ENCODE data around the gene RNF150. TPM values are rescaled to one million over a fixed set of nuclear protein-coding genes. Genes with fewer than 3 reads are reported as not detected.

RNF150 gene
- polyA plus RNA-seq, 3 donors = 0.21 TPM; not detected in 2

DNA sequence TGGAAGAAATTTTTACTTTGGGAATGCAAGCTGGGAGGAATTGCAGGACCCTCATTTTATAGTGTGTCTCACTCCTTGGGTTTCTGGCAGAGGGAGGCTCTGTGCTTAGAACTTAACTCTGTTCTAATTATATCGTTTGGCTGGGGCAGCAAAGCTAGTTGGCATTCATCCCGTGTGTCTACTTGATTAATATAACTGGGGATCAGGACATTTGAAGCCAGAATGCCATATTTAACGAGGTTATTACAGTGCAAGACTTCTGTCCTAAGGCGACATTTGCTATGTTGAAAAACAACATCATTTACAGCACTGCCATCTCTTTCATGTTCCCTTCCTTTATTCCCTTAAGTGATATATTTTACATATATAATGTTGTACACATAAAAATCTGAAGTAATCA, 198.0 kb downstream of the RNF150 start:
- Mint-ChIP-seq H3K9me3 (no peaks in the 10 kb centered on the region), H3K27ac (no peak overlapping the region), H3K36me3 (no peaks in the 10 kb centered on the region), H3K4me3 (no peak overlapping the region), H3K4me1 (no peaks in the 10 kb centered on the region), H3K27me3 (ENCODE audit: low read depth in 3 of 3) (peaks cover 0 to 12% (median 6%) of the 10 kb centered on the region in 3 donors)
- TF ChIP-seq, protein P1, sequence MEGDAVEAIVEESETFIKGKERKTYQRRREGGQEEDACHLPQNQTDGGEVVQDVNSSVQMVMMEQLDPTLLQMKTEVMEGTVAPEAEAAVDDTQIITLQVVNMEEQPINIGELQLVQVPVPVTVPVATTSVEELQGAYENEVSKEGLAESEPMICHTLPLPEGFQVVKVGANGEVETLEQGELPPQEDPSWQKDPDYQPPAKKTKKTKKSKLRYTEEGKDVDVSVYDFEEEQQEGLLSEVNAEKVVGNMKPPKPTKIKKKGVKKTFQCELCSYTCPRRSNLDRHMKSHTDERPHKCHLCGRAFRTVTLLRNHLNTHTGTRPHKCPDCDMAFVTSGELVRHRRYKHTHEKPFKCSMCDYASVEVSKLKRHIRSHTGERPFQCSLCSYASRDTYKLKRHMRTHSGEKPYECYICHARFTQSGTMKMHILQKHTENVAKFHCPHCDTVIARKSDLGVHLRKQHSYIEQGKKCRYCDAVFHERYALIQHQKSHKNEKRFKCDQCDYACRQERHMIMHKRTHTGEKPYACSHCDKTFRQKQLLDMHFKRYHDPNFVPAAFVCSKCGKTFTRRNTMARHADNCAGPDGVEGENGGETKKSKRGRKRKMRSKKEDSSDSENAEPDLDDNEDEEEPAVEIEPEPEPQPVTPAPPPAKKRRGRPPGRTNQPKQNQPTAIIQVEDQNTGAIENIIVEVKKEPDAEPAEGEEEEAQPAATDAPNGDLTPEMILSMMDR (IDR thresholded peaks at IDR 0.05) = no peak
- Histone ChIP-seq H3K36me3 (replicated peaks in 1 of 2; ENCODE audit: control insufficient read depth in 1 of 2, insufficient read depth in 2 of 2, low read length in 2 of 2) (no peaks in the 10 kb centered on the region), H3K27ac (ENCODE audit: low read depth in 1 of 2, low read length in 2 of 2) (no peak overlapping the region), H4K20me1 (ENCODE audit: insufficient read depth, low read length) (no peaks in the 10 kb centered on the region), H3K4me1 (ENCODE audit: control insufficient read depth in 1 of 2, insufficient read depth in 2 of 2, low read length in 2 of 2) (no peaks in the 10 kb centered on the region), H3K27me3 (ENCODE audit: control insufficient read depth in 2 of 2, insufficient read depth in 2 of 2, low read length in 2 of 2) (peaks cover 0 to 5% of the 10 kb centered on the region in 2 donors), H3K4me3 (replicated peaks in 1 of 3; ENCODE audit: low read depth in 2 of 3, low read length in 3 of 3) (no peak overlapping the region), H2AFZ (ENCODE audit: insufficient read depth, low read depth, low read length, poor library complexity, severe bottlenecking) (no peak overlapping the region), H3K79me2 (ENCODE audit: insufficient read depth, low read length) (no peaks in the 10 kb centered on the region), H3K4me2 (replicated peaks; ENCODE audit: extremely low read depth, low read length, poor library complexity, severe bottlenecking) (no peak overlapping the region), H3K9ac (ENCODE audit: insufficient read depth, low read length, poor library complexity, severe bottlenecking) (no peak overlapping the region), H3K9me3 (replicated peaks in 1 of 2; ENCODE audit: control insufficient read depth in 1 of 2, insufficient read depth in 1 of 2, low read length in 2 of 2) (no peaks in the 10 kb centered on the region)
- no peak for DNase-seq
- intact Hi-C loops (cut with micrococcal nuclease) = no loop called here
- no CpG with 5 or more reads among the region's 4 CpGs for WGBS (ENCODE audit: insufficient coverage)

DNA sequence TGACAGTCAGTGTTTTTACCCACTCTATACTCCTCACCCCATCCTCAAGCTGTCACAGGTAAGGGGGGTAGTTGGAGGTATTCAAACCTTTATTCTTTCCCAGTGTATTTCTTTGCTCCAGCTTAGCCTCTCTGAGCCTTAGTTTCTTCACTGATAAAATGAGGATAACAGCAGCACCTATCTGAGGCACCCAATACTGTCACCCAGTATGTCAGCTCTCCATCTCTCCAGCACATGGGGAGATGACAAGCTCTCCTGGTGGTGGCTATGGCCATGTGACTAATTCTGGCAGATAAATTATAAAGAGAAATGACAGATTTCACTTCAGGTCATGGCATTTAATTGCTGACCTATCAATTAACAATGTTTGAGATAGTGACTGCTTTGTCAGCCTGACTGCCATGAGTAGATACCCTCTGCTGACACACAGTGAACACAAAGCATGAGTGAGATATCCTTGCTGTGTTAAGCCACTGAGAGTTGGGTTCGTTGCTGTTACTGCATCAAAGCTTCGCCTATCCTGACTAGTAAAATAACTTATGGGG, 200.7 kb downstream of the RNF150 start:
- DNase-seq = no peak
- intact Hi-C loops (cut with micrococcal nuclease) = no loop called here
- no peaks in the 10 kb centered on the region for H3K4me1 Mint-ChIP-seq
- Histone ChIP-seq H3K4me1 (ENCODE audit: control insufficient read depth in 1 of 2, insufficient read depth in 2 of 2, low read length in 2 of 2) (no peaks in the 10 kb centered on the region), H4K20me1 (ENCODE audit: insufficient read depth, low read length) (no peaks in the 10 kb centered on the region), H3K9me3 (replicated peaks in 1 of 2; ENCODE audit: control insufficient read depth in 1 of 2, insufficient read depth in 1 of 2, low read length in 2 of 2) (no peaks in the 10 kb centered on the region), H3K4me3 (replicated peaks in 1 of 3; ENCODE audit: low read depth in 2 of 3, low read length in 3 of 3) (no peak overlapping the region), H3K27me3 (ENCODE audit: control insufficient read depth in 2 of 2, insufficient read depth in 2 of 2, low read length in 2 of 2) (peaks cover 0 to 5% of the 10 kb centered on the region in 2 donors), H3K79me2 (ENCODE audit: insufficient read depth, low read length) (no peaks in the 10 kb centered on the region), H2AFZ (ENCODE audit: insufficient read depth, low read depth, low read length, poor library complexity, severe bottlenecking) (no peak overlapping the region), H3K36me3 (replicated peaks in 1 of 2; ENCODE audit: control insufficient read depth in 1 of 2, insufficient read depth in 2 of 2, low read length in 2 of 2) (no peaks in the 10 kb centered on the region), H3K9ac (ENCODE audit: insufficient read depth, low read length, poor library complexity, severe bottlenecking) (no peak overlapping the region), H3K4me2 (replicated peaks; ENCODE audit: extremely low read depth, low read length, poor library complexity, severe bottlenecking) (no peak overlapping the region), H3K27ac (ENCODE audit: low read depth in 1 of 2, low read length in 2 of 2) (no peak overlapping the region)
- peaks cover 0 to 12% (median 5%) of the 10 kb centered on the region in 3 donors for H3K27me3 Mint-ChIP-seq (ENCODE audit: low read depth in 3 of 3)
- no peaks in the 10 kb centered on the region for H3K36me3 Mint-ChIP-seq
- no peak overlapping the region for H3K27ac Mint-ChIP-seq
- WGBS (ENCODE audit: insufficient coverage) = 100% methylated on average over 1 of the region's 2 CpGs
- H3K9me3 Mint-ChIP-seq = peaks cover 0 to 4% (median 2%) of the 10 kb centered on the region in 7 donors
- H3K4me3 Mint-ChIP-seq = no peak overlapping the region
- TF ChIP-seq, protein P1 (IDR thresholded peaks at IDR 0.05) = no peak

All from CD14-positive monocyte (primary cell).